22Rv1 (cell line): ENCODE data around the gene HLX.

Source experiments
- CTCF ChIP-seq: fragments of 450-650 bp; IDR thresholded peaks from 2 replicates; pipeline ENCODE4 v1.5.1; 2017; ENCODE audit warnings: mild to moderate bottlenecking
- ZFX ChIP-seq: fragments of 450-650 bp; IDR thresholded peaks from 2 replicates; pipeline ENCODE4 v1.6.1; 2017; ENCODE audit warnings: antibody characterized with exemption, borderline replicate concordance

- TF ChIP-seq CTCF = no peak
- no peak for TF ChIP-seq ZFX
Measured at GRCh38 chr1:220917535-220918209, 38.4 kb downstream of the HLX start.
